Esophagus muscularis mucosa (tissue), 4 donors: ENCODE measurements around the gene RAI1. TPM values are rescaled to one million over a fixed set of nuclear protein-coding genes. Genes with fewer than 3 reads are reported as not detected.

Experiments used
- DNase-seq: peaks from one replicate; pipeline ENCODE4 v3.0.0-alpha.2; 2017; ENCODE audit errors: extremely low spot score
- H3K27ac ChIP-seq, 4 donors: fragments of 200-600 bp; sonication (generic); replicated peaks in 1 of 4; 1 replicate in 3 of 4; 2 replicates in 1 of 4; pipeline ENCODE4 v1.5.1; 2016 to 2019; ENCODE audit warnings: mild to moderate bottlenecking in 1 of 4
- H3K27me3 ChIP-seq, 4 donors: fragments of 200-600 bp; sonication (generic); one replicate each; pipeline versions ENCODE4 v1.5.1 to v1.6.0; 2016 to 2019
- H3K36me3 ChIP-seq, 4 donors: fragments of 200-600 bp; sonication (generic); one replicate each; pipeline ENCODE4 v1.5.1; 2016 to 2019
- H3K4me1 ChIP-seq, 4 donors: fragments of 200-600 bp; sonication (generic); one replicate each; pipeline ENCODE4 v1.5.1; 2016 to 2019
- H3K4me3 ChIP-seq, 4 donors: fragments of 200-600 bp; sonication (generic); 1 replicate in 2 of 4; 2 replicates in 2 of 4; pipeline ENCODE4 v1.5.1; 2016 to 2019; ENCODE audit warnings: mild to moderate bottlenecking in 4 of 4, moderate library complexity in 1 of 4
- H3K9me3 ChIP-seq, 4 donors: fragments of 200-600 bp; sonication (generic); 1 replicate in 3 of 4; 2 replicates in 1 of 4; pipeline ENCODE4 v1.5.1; 2016 to 2019
- EP300 ChIP-seq: sonication (generic); formaldehyde crosslinking; IDR thresholded peaks from one replicate; pipeline ENCODE4 v1.6.1; 2017; ENCODE audit warnings: antibody characterized with exemption
- POLR2A ChIP-seq: fragments of 450-650 bp; IDR thresholded peaks from one replicate; pipeline ENCODE4 v1.6.1; 2017; ENCODE audit warnings: antibody characterized with exemption, moderate library complexity, mild to moderate bottlenecking, low read depth
- POLR2AphosphoS5 ChIP-seq, 2 donors: sonication (generic); formaldehyde crosslinking; IDR thresholded peaks; one replicate each; pipeline ENCODE4 v1.6.1; 2017; ENCODE audit warnings: antibody characterized with exemption in 2 of 2
- WGBS: methylation state at CpG from one replicate; pipeline ENCODE4 v1.1.5; 2018; 5-methylcytosine and 5-hydroxymethylcytosine counted together
- intact Hi-C: fragments of 100-400 bp; cut with DNase I; formaldehyde crosslinking; loops from one replicate; pipeline ENCODE4 v1.15.1; 2023
- total RNA-seq, 4 donors: library from RNA; depleted of rRNA; stranded (reverse); fragments of >200 nt; gene quantifications; one replicate each; pipeline versions ENCODE4 v1.1.0 to v1.2.1, GENCODE V29; 2016
- TF ChIP-seq, protein P1 (sequence below), 3 experiments: fragments of 200-600 bp in 2 of 3; fragments of 450-650 bp in 1 of 3; sonication (generic) in 2 of 3; IDR thresholded peaks; one replicate each; pipeline ENCODE4 v1.5.1; 2017 to 2019; ENCODE audit warnings: antibody characterized with exemption in 3 of 3, mild to moderate bottlenecking in 2 of 3, moderate library complexity in 1 of 3

RAI1 gene
- total RNA-seq, 4 donors from 2014 or later, result 18.7 to 41.3 (median 28.3) TPM

DNA sequence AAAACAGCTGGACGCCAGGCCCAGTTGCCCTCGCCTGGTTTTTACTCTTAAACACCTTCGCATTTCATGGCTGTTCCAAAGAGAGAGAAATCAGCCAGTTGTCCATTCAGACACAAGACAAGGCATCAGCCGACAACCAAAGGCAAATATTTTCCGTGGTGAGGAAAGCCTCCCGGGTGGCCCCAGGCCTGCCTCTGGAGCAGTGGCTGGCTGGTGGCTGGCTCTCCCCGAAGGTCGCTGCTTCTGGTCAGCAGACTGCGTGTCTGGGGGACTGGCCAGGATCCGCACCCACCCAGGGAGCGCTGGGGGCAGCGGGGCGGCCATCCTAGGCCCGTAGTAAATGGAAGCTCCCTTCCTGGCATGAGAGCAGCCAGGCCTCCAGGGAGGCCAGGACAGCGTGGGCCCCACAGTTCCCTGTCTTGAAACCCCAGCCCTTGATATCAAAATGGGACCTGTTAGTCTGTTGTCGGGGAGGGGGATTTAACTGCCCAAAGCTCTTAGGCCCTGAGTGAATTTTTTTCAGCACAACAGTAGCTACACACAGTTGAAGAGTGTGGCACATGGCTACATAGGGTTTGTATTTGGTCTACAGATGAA is 97.9 kb downstream of the RAI1 start:
- Histone ChIP-seq H3K4me1 (peaks cover 64 to 92% (median 86%) of the 10 kb centered on the region in 4 donors), H3K9me3 (no peaks in the 10 kb centered on the region), H3K27ac (peak overlapping the region; percentile 83 to 92 (median 88)), H3K36me3 (no peaks in the 10 kb centered on the region), H3K27me3 (no peaks in the 10 kb centered on the region), H3K4me3 (no peak overlapping the region)
- intact Hi-C loops, result no loop called here
- WGBS, result 30% methylated on average over 9 of the region's 16 CpGs
- TF ChIP-seq, protein P1, sequence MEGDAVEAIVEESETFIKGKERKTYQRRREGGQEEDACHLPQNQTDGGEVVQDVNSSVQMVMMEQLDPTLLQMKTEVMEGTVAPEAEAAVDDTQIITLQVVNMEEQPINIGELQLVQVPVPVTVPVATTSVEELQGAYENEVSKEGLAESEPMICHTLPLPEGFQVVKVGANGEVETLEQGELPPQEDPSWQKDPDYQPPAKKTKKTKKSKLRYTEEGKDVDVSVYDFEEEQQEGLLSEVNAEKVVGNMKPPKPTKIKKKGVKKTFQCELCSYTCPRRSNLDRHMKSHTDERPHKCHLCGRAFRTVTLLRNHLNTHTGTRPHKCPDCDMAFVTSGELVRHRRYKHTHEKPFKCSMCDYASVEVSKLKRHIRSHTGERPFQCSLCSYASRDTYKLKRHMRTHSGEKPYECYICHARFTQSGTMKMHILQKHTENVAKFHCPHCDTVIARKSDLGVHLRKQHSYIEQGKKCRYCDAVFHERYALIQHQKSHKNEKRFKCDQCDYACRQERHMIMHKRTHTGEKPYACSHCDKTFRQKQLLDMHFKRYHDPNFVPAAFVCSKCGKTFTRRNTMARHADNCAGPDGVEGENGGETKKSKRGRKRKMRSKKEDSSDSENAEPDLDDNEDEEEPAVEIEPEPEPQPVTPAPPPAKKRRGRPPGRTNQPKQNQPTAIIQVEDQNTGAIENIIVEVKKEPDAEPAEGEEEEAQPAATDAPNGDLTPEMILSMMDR (IDR thresholded peaks at IDR 0.05), result no peak
- no peak for TF ChIP-seq POLR2AphosphoS5 (IDR thresholded peaks at IDR 0.05)
- TF ChIP-seq POLR2A, result no peak
- no peak for TF ChIP-seq EP300
- DNase-seq, result no peak

DNA sequence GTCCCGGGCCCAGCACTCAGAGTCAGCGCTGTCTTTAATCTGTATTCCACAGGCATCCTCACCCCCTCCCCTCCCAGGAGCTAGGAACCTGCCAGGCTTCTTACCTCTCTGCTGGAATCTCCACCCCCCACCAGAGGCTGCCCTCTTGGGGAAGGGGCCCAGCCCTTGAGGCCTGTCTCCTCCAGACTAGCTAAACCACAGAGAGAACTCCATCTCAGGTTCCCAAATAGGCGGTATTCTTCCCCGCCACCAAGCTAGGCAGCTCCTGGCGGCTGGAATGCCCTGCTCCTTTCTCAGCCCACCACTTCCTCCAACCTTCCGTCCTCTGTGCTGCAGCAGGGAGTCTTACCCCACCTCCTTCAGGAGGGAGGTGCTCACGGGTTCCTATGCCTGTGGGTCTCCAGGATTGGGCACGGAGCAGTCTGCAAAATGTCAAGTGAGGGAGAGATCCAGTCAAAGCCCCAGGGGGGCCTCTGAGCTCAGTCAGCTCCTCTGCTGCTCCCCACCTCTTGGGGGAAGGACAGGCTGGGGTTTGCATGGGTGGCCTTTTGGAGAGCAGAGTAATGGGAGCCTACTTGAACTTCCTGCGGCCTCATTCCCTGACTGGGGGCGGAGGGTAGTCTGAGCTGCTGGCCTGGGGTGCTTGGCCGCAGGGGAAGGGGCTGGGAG is 99.8 kb downstream of the RAI1 start:
- Histone ChIP-seq H3K27me3 (no peaks in the 10 kb centered on the region), H3K4me3 (peak overlapping the region; percentile 54 to 64 (median 61)), H3K4me1 (peaks cover 75 to 93% (median 93%) of the 10 kb centered on the region in 4 donors), H3K9me3 (no peaks in the 10 kb centered on the region), H3K36me3 (no peaks in the 10 kb centered on the region), H3K27ac (peak overlapping the region; percentile 83 to 94 (median 92))
- WGBS, result 27% methylated on average over 5 of the region's 11 CpGs
- TF ChIP-seq EP300 (no peak), POLR2AphosphoS5 (IDR thresholded peaks at IDR 0.05) (peak; percentile 25 to 42)
- TF ChIP-seq, protein P1 (IDR thresholded peaks at IDR 0.05), result peak in 2 of 3 experiments; percentile 30 to 47
- intact Hi-C loops, result loop anchor here (5.0 kb wide), 1 partner anchor 99 kb away; the partner anchor contains the start of gene RAI1
- DNase-seq, result no peak

DNA sequence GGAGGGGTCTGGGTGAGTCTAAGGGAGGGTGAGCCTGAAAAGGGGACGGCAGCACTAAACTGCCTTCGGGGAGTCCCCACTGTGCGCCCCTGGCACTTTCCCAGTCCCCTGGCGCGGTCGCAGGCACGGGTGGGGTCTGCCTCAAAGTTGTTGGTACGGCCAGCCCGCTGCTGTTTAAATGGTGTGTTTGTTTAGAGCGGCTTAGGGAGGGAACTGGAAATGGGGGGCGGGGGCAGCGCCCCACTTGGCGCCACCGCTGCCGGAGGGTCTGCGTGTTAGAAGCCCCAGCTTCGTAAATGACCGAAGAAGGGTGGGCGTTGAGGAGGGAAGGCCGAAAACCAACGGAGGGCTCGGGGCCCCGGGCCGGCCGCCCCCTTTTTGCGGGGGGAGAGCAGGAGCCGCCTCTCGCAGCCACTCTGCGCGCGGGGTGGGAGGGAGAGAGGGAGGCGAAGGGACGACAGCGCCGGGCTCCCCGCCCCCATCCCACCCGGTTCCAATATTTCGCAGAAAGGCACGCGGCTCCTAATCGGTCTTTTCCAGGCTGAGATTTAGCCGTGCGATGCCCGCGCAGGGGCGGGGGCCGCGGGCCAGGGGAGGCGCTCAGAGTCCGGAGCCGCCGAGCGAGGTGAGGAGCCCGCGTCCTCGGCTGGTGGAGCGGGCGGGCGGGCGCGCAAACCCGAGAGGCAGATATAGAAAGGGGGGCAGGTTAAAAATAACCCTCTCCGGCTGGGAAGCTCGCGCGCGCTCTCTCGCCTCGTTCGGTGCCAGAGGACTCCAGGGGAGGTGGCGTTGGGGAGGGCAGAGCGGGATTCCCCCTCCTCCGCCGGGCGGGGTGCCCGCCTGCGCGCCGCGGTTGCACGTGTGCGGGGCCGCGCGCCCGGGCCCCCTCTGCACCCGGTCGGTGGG is 100.6 kb downstream of the RAI1 start:
- Histone ChIP-seq H3K27ac (peak overlapping the region; percentile 83 to 94 (median 92)), H3K4me1 (peaks cover 77 to 98% (median 94%) of the 10 kb centered on the region in 4 donors), H3K4me3 (peak overlapping the region; percentile 54 to 64 (median 61)), H3K36me3 (no peaks in the 10 kb centered on the region), H3K27me3 (no peaks in the 10 kb centered on the region), H3K9me3 (no peaks in the 10 kb centered on the region)
- intact Hi-C loops, result loop anchor here (5.0 kb wide), 1 partner anchor 100 kb away; the partner anchor contains the start of gene RAI1
- 2% methylated on average over 11 of the region's 88 CpGs for WGBS
- no peak for DNase-seq
- TF ChIP-seq POLR2A, result peak; percentile 9
- peak; percentile 58 to 67 for TF ChIP-seq POLR2AphosphoS5 (IDR thresholded peaks at IDR 0.05)
- no peak for TF ChIP-seq EP300
- TF ChIP-seq, protein P1 (IDR thresholded peaks at IDR 0.05), result no peak

DNA sequence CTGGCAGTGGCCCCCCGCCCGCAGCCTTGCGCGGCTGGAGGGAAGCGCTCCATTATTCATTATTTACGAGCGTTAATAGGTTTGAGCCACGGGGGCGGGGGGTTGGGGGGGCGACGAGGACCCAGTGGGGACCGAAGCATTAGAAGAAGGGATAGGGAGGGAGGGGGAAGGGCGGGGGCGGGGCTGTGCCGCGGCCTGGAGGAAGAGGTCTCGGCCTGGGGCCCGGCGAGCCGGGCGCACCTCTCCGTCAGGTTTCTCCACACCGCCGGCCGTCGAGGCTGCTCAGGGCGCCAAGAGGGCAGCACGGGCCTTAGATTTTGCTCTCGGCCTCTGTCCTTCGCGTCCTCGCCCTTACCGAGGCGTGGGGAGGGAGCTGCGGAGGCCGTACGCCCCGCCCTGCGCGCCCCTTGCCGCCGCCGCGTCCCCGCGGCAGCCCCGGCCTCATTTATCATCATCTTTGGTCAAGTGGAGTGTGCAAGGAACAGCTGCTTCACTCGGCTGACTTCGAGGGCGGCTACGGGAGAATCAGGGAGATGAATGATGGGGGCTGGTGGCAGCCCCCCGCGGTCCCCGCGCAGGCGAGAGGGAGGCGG is 101.4 kb downstream of the RAI1 start:
- intact Hi-C loops, result loop anchor here (5.0 kb wide), 1 partner anchor 100 kb away; the partner anchor contains the start of gene RAI1
- no peaks in the 10 kb centered on the region for H3K36me3 ChIP-seq
- H3K27me3 ChIP-seq, result no peaks in the 10 kb centered on the region
- H3K4me1 ChIP-seq, result peaks cover 77 to 90% (median 86%) of the 10 kb centered on the region in 4 donors
- peak overlapping the region; percentile 54 to 64 (median 61) for H3K4me3 ChIP-seq
- TF ChIP-seq EP300 (no peak), POLR2AphosphoS5 (IDR thresholded peaks at IDR 0.05) (no peak), POLR2A (no peak)
- TF ChIP-seq, protein P1 (IDR thresholded peaks at IDR 0.05), result no peak
- H3K27ac ChIP-seq, result peak overlapping the region; percentile 83 to 94 (median 92)
- no peaks in the 10 kb centered on the region for H3K9me3 ChIP-seq
- WGBS, result no CpG with 5 or more reads among the region's 57 CpGs
- no peak for DNase-seq
